ENCODE measurements around the gene SEC61B.

Gene SEC61B

DNA sequence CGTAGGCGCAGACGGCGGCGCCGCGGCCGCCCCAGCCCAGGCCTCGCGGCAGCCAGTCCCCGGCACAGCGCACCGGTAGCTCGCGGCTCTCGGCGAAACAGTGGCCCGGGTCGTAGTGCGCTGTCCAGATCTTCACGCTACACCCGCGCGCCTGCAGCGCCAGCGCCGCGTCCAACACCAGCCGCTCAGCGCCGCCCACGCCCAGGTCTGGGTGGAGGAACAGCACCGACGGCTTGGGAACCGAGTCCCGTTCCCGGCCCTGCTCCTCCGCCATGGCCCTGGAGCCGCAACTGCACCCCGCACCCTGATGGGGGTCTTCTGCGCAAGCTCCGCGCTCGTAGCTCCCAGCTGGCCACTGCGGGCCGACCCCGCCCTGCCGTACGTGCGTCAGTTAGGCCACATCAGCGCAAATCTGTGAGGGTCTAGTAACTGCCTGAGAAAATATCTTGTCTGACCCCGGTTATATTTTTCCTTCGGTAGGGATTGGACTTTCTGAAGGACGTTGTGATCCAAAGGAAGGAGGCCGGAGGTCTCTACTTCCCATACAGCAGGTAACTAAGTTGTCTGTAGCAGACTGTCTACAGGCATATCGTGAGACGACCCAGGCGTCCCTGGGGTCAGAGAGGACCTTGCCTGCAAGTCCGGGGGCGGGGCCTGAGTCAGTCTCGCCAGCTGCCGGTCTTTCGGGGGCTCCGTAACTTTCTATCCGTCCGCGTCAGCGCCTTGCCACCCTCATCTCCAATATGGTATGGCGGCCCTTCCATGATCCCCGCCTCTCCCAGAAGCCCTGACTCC lies at the start of gene SEC61B, which contains the start of gene ALG2:
Gene SEC61B (plus strand): TSS at position 662 of the 795 bp plus-strand sequence. CDS start 82 bp downstream, at position 744.
Gene ALG2 (minus strand): TSS at position 322 of the 795 bp plus-strand sequence. CDS start 48 bp downstream, at position 274.
- peak; percentile 85 for DNase-seq

GRCh38 chr9:99173570-99174504 lies 48.2 kb upstream of the SEC61B start:
- DNase-seq = no peak

- no peak for DNase-seq
Measured at GRCh38 chr9:99176527-99177013, 45.5 kb upstream of the SEC61B start.

DNA sequence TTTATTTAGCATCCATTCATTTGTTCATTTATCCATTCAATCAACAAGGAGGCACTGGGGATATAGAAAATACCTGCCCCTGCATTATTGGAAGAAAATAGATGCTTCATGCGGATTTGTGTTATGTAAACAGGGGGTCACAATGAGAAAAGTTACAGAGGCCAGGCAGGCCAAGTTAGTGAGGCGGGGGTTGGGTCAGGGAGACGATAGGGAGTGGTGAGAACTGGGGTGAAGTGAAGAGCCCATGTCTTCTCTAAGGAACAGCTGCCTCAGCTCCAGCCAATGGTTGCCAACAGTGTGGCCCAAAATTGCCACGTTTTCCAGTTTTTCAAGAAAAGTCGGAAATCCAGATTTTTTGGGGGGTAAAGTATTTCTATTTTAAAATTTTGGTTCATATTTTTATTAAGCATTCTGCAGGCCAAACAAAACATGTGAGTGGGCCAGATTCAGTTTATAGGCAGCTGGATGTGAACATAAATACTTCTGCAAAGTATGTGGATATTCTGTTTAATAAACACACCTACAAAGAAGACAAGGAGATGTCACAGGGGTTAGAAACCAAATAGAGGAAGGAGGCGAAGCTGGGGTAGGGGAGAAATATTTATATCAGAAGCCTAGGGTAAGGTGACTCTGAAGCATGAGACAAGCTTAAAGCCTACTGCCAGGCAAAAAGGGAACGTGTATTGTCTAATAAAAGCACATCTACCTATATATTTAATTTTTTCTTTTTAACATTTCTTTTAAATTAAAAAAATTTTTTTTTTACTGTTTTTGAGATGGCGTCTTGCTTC lies 44.3 kb upstream of the SEC61B start:
- DNase-seq = no peak

DNA sequence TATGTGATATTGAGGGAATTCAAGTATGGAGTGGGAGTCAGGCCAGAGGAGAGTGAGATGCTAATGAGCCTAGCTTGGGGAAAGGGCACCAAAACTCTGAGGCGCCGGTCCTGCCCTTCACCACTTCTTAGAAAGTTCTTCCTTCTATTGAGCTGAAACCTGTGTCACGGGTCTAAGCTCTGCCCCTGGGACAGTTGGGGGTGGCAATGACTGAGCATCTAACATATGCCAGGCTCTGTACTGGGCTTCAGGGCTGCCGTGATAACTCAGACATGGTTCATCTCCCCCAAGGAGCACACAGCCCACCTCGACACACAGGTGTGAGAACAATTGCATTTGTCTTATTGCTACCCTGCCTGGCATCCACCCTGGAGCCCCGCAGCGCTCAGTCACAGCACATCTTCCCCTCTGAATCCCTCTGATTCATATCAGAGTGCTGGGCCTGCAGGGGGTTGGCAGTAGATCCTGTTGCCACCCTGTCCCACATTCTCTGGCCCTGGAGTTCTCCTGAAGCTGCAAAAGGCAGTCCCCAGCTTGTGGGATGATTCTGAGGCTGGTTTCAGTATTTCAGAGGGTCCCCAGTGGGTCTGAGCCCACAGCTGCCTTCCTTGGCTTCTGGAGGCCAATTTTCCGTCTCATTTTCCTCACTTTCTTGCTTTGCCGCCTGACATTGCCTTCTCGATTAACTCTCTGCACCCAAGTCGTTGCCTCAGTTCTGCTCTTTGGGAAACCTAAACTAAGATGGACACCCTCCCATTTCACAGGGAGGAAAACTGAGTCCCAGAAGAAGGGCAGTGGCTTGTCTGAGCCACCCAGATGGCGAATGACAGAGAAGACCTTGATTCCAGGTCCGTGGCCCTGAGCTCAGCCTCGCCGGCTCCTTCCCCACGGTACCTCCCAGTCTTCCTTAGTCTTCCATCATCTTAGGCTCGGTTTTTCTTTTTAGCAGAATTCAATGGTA lies 42.9 kb upstream of the SEC61B start:
- DNase-seq = no peak

- DNase-seq = no peak
Measured at GRCh38 chr9:99180199-99180598, 41.9 kb upstream of the SEC61B start.

DNA sequence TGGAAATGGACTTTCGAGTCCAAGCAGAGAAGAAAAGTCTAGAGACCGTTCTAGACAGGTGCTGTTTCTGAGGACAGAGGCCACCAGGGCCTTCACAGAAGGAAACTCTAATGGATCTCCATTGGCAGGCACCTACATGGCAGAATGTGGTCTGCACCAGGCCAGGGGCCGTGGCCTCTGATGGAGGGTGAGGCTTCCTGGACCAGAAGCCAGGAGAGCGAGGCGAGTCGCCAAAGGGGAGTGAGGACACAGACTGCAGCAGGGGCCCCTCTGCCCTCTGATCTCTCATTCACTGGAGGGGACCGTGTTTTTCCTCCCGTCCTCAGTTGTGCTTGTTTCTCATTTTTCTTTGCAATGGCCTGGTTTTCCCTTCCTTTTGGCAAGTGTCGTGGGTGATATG lies 41.4 kb upstream of the SEC61B start:
- DNase-seq = no peak

DNA sequence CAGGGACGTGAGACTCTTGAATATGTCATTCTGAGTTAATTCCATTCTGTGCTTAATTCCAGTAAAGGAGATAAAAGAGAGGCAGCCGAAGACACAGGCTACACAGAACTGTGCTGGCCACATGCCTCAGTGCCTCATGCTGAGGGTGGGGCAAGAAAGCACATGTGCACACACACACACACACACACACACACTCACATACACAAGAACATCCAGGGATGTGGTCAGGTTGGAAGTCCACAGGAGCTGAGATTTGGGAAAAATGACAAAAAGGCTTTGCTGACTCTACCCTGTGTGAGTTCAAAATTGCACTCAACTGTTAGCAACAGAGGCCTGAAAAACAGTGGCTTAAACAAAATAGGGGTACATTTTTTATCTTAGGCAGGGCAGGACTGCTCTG lies 40.9 kb upstream of the SEC61B start:
- DNase-seq = no peak

DNA sequence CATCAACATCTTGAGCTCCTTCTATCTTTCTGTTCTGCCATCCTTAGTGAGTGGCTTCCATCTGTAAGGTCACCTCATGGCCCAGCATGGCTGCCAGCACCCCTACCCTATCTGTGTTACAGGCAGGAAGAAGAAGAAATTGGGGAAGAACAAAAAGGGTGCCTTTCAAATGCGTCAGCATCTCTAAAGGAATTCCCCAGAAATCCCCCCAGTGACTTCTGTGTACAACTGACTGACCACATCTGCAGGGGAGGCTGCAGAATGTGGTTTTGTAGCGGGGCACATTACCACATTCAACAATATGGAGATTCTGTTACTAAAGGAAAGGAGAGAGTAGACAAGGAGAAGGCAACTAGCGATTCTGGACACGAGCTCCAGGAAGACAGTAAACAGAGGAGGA lies 40.5 kb upstream of the SEC61B start:
- no peak for DNase-seq

DNA sequence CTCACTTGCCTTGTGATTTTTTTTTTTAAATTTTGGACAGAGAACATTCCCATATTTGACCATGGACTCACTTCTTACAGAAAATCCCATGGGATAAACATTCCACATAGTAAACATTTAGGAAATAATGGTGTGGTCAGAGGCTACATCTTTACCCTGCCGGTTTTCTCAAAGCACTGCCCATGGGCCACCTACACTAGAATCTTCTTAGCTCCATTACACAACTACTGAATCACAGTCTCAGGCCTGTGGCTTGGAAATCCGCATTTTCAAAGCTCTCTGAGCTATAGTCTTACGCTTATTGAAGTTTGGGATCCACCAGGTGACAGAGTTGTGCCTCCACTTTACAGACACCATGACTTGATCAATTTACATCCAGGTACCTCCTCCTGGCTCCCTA lies 39.7 kb upstream of the SEC61B start:
- no peak for DNase-seq

- DNase-seq = no peak
Measured at GRCh38 chr9:99183616-99184015, 38.5 kb upstream of the SEC61B start.

DNA sequence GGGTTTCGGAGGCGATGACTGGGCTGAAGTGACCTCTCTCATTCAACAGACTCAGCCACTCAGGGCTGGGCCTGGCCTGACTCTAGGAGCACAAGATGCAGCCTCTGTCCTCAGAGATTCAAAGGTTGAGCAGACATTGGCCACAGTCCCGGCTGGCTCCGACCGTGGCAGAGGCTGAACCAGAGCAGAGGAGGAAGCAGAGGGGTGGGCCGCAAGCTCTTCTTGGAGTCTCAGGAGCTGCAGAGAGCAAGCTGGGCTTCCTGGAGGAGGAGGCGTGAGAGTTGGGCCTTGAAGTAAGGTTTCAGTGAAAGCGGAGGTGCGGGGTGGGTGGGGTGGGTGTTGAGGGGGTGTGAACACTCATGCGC lies 38.0 kb upstream of the SEC61B start:
- DNase-seq = no peak

- DNase-seq = peak; percentile 94
Measured at GRCh38 chr9:99184475-99185347, 37.4 kb upstream of the SEC61B start.

DNA sequence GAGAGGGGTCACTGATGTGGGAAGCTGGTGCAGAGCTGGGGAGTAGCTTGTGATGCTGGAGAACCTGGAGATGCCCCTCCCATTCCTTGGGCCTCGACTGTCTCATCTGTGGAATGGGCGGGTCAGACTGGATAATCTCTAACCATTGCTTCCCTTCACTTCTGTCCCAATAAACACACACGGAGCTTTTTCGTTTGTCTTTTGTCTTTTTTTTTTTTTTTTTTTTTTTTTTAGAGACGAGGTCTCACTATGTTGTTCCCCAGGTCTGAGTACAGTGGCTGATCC lies 36.8 kb upstream of the SEC61B start:
- DNase-seq = no peak

GRCh38 chr9:99185934-99186333 lies 36.1 kb upstream of the SEC61B start:
- peak; percentile 40 for DNase-seq

- no peak for DNase-seq
Measured at GRCh38 chr9:99187311-99187710, 34.8 kb upstream of the SEC61B start.

- no peak for DNase-seq
Measured at GRCh38 chr9:99189186-99189585, 32.9 kb upstream of the SEC61B start.

DNA sequence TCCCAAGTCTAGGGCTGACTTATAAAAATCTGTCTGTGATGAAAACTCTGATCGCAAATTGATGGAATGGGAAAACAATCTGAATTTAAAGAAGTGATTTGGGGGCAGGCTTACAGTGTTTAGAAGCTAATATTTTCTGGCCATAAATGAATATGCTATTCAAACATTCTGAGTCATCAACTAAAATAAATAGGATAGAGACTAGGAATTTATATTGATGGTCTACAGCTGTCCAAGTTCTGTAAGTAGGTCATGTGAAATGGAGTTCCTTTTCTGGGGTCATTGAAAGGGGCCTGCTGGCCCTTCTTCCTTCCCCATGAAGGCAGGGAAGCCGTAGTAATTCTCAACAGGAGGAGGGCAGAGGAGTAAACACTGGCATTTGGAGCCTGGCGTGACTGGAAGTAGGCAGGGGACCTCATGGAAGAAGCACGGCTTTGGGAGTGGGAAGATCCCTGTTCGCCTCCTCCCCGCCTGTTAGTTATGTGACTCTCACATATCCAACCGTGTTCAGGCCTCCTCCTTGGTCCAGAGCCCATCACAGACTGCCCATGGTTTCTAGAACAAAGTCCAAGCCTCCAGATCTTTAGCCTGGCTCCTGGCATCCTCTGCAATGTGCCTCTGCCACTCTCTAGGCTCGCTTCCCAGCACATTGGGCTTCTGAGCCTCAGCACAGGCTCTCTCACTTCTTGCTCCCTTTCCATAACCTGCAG lies 32.0 kb upstream of the SEC61B start:
- DNase-seq = no peak

GRCh38 chr9:99190597-99191283 lies 31.3 kb upstream of the SEC61B start:
- DNase-seq = no peak
